ENCODE measurements around the gene PEX5L. TPM values are rescaled to one million over a fixed set of nuclear protein-coding genes. Genes with fewer than 3 reads are reported as not detected.
"Not testable (repeated sequence)": the region's sequence is repeated elsewhere in the genome, so short reads cannot be mapped to it uniquely, and the experiment has no call there.

The PEX5L gene
- total RNA-seq, 2 donors from 2014 or later, result 0.86 to 1.9 TPM

GRCh38 chr3:180058238-180058637 lies 21.5 kb upstream of the PEX5L start:
- H3K27me3 Mint-ChIP-seq (ENCODE audit: insufficient read depth), result no peaks in the 10 kb centered on the region
- Histone ChIP-seq H3K36me3 (ENCODE audit: control insufficient read depth, insufficient read depth, low read length) (no peaks in the 10 kb centered on the region), H3K4me1 (ENCODE audit: control insufficient read depth, insufficient read depth, low read length) (no peaks in the 10 kb centered on the region), H3K4me3 (ENCODE audit: low read length) (no peak overlapping the region), H3K27ac (ENCODE audit: low read depth, low read length) (no peak overlapping the region), H3K27me3 (ENCODE audit: control insufficient read depth, insufficient read depth, low read length, poor library complexity, severe bottlenecking) (no peaks in the 10 kb centered on the region), H3K9me3 (ENCODE audit: control insufficient read depth, low read length) (no peaks in the 10 kb centered on the region), H3K9ac (ENCODE audit: extremely low read depth, low read length, poor library complexity, severe bottlenecking) (no peak overlapping the region)
- no peak for DNase-seq
- H3K9me3 Mint-ChIP-seq, result no peaks in the 10 kb centered on the region
- peaks cover 7% of the 10 kb centered on the region for H3K4me1 Mint-ChIP-seq
- H3K4me3 Mint-ChIP-seq, result no peak overlapping the region
- TF ChIP-seq CTCF (conservative IDR thresholded peaks at IDR 0.05), result no peak
- no peak overlapping the region for H3K27ac Mint-ChIP-seq
- H3K36me3 Mint-ChIP-seq (ENCODE audit: low read depth), result no peaks in the 10 kb centered on the region

- H3K27me3 Mint-ChIP-seq (ENCODE audit: insufficient read depth); H3K27ac ChIP-seq (ENCODE audit: low read depth, low read length); H3K9me3 Mint-ChIP-seq; H3K9ac ChIP-seq (ENCODE audit: extremely low read depth, low read length, poor library complexity, severe bottlenecking); H3K27ac Mint-ChIP-seq; H3K27me3 ChIP-seq (ENCODE audit: control insufficient read depth, insufficient read depth, low read length, poor library complexity, severe bottlenecking); H3K4me3 ChIP-seq (ENCODE audit: low read length); DNase-seq; H3K4me1 Mint-ChIP-seq; H3K36me3 Mint-ChIP-seq (ENCODE audit: low read depth); H3K4me3 Mint-ChIP-seq; H3K36me3 ChIP-seq (ENCODE audit: control insufficient read depth, insufficient read depth, low read length); H3K9me3 ChIP-seq (ENCODE audit: control insufficient read depth, low read length); H3K4me1 ChIP-seq (ENCODE audit: control insufficient read depth, insufficient read depth, low read length): not testable (repeated sequence)
- 83 to 90% methylated on average over 1 to 3 of the region's 3 CpGs for WGBS, 2 experiments (ENCODE audit: insufficient coverage in 1 of 2, insufficient read length in 1 of 2)
Measured at GRCh38 chr3:180055656-180056055, 18.9 kb upstream of the PEX5L start.

GRCh38 chr3:180049391-180049790 lies 12.7 kb upstream of the PEX5L start:
- H3K36me3 Mint-ChIP-seq (ENCODE audit: low read depth), result no peaks in the 10 kb centered on the region
- H3K4me1 ChIP-seq (ENCODE audit: control insufficient read depth, insufficient read depth, low read length), result no peaks in the 10 kb centered on the region
- H3K27ac ChIP-seq (ENCODE audit: low read depth, low read length), result no peak overlapping the region
- DNase-seq, result no peak
- H3K4me3 ChIP-seq (ENCODE audit: low read length), result no peak overlapping the region
- 89 to 97% methylated on average over 4 to 9 of the region's 9 CpGs for WGBS, 2 experiments (ENCODE audit: insufficient coverage in 1 of 2, insufficient read length in 1 of 2)
- no peaks in the 10 kb centered on the region for H3K27me3 ChIP-seq (ENCODE audit: control insufficient read depth, insufficient read depth, low read length, poor library complexity, severe bottlenecking)
- TF ChIP-seq CTCF (conservative IDR thresholded peaks at IDR 0.05), result no peak
- no peaks in the 10 kb centered on the region for H3K9me3 ChIP-seq (ENCODE audit: control insufficient read depth, low read length)
- no peak overlapping the region for H3K4me3 Mint-ChIP-seq
- H3K9me3 Mint-ChIP-seq, result no peaks in the 10 kb centered on the region
- H3K27ac Mint-ChIP-seq, result no peak overlapping the region
- no peaks in the 10 kb centered on the region for H3K4me1 Mint-ChIP-seq
- H3K9ac ChIP-seq (ENCODE audit: extremely low read depth, low read length, poor library complexity, severe bottlenecking), result no peak overlapping the region
- no peaks in the 10 kb centered on the region for H3K36me3 ChIP-seq (ENCODE audit: control insufficient read depth, insufficient read depth, low read length)
- H3K27me3 Mint-ChIP-seq (ENCODE audit: insufficient read depth), result no peaks in the 10 kb centered on the region

GRCh38 chr3:180048840-180049239 lies 12.1 kb upstream of the PEX5L start:
- Mint-ChIP-seq H3K4me1 (no peaks in the 10 kb centered on the region), H3K36me3 (ENCODE audit: low read depth) (no peaks in the 10 kb centered on the region), H3K4me3 (no peak overlapping the region), H3K9me3 (no peaks in the 10 kb centered on the region), H3K27me3 (ENCODE audit: insufficient read depth) (no peaks in the 10 kb centered on the region), H3K27ac (no peak overlapping the region)
- no peaks in the 10 kb centered on the region for H3K27me3 ChIP-seq (ENCODE audit: control insufficient read depth, insufficient read depth, low read length, poor library complexity, severe bottlenecking)
- H3K4me3 ChIP-seq (ENCODE audit: low read length), result no peak overlapping the region
- DNase-seq, result no peak
- no peak overlapping the region for H3K27ac ChIP-seq (ENCODE audit: low read depth, low read length)
- TF ChIP-seq CTCF (conservative IDR thresholded peaks at IDR 0.05), result no peak
- WGBS, 2 experiments (ENCODE audit: insufficient coverage in 1 of 2, insufficient read length in 1 of 2), result 83% methylated on average over 1 of the region's 1 CpG; no CpG with 5 or more reads in 1 of the 2 experiments
- H3K4me1 ChIP-seq (ENCODE audit: control insufficient read depth, insufficient read depth, low read length), result no peaks in the 10 kb centered on the region
- no peak overlapping the region for H3K9ac ChIP-seq (ENCODE audit: extremely low read depth, low read length, poor library complexity, severe bottlenecking)
- H3K36me3 ChIP-seq (ENCODE audit: control insufficient read depth, insufficient read depth, low read length), result no peaks in the 10 kb centered on the region
- H3K9me3 ChIP-seq (ENCODE audit: control insufficient read depth, low read length), result no peaks in the 10 kb centered on the region

All from endodermal cell (in vitro differentiated cells).